Ovary (tissue), 9 donors: ENCODE measurements around the gene GBE1. TPM values are rescaled to one million over a fixed set of nuclear protein-coding genes. Genes with fewer than 3 reads are reported as not detected.

Source experiments
- DNase-seq, 5 donors: peaks; one replicate each; pipeline ENCODE4 v3.0.0-alpha.2; 2019 to 2020
- H3K27ac ChIP-seq, 2 donors: fragments of 200-600 bp; one replicate each; pipeline versions ENCODE4 v1.5.1 to v1.8.0; 2019 to 2022
- H3K27me3 ChIP-seq: fragments of 200-600 bp; one replicate; pipeline ENCODE4 v1.8.0; 2022
- H3K36me3 ChIP-seq: fragments of 200-600 bp; sonication (generic); one replicate; pipeline ENCODE4 v1.5.1; 2019
- H3K4me1 ChIP-seq: one replicate; pipeline ENCODE4 v1.8.1; 2013; ENCODE audit warnings: mild to moderate bottlenecking, moderate library complexity; ENCODE audit not compliant: insufficient read depth
- H3K4me3 ChIP-seq: fragments of 200-600 bp; sonication (generic); one replicate; pipeline ENCODE4 v1.5.1; 2017
- H3K9me3 ChIP-seq, 2 donors: fragments of 200-600 bp in 1 of 2; sonication (generic) in 1 of 2; one replicate each; pipeline versions ENCODE4 v1.5.1 to v1.8.1; 2013 to 2019; ENCODE audit warnings: mild to moderate bottlenecking in 1 of 2, moderate library complexity in 1 of 2
- CTCF ChIP-seq, 3 donors: fragments of 450-650 bp in 2 of 3; fragments of 200-600 bp in 1 of 3; IDR thresholded peaks; one replicate each; pipeline versions ENCODE4 v1.5.1 to v1.8.0; 2016 to 2022; ENCODE audit warnings: antibody characterized with exemption in 3 of 3, mild to moderate bottlenecking in 1 of 3
- EP300 ChIP-seq: sonication (generic); formaldehyde crosslinking; IDR thresholded peaks from one replicate; pipeline ENCODE4 v1.6.1; 2017; ENCODE audit warnings: antibody characterized with exemption
- POLR2A ChIP-seq: fragments of 450-650 bp; IDR thresholded peaks from one replicate; pipeline ENCODE4 v1.6.1; 2017; ENCODE audit warnings: antibody characterized with exemption, mild to moderate bottlenecking, moderate library complexity
- WGBS, 3 donors: extraction: QIAGEN DNeasy Blood & Tissue Kit in 1 of 3; methylation state at CpG; one replicate each; pipeline versions ENCODE4 v1.1.5 to v1.1.7; 2013 to 2017; 5-methylcytosine and 5-hydroxymethylcytosine counted together
- intact Hi-C, 4 donors: fragments of 100-400 bp; cut with DNase I; formaldehyde crosslinking; loops; one replicate each; pipeline versions ENCODE4 v1.11.0 to v1.15.1; 2022 to 2023
- polyA plus RNA-seq, 2 donors: library from polyadenylated mRNA; stranded (reverse); fragments of 200-250 nt in 1 of 2; fragments of 350-450 nt in 1 of 2; fragmentation: Illumina TruSeq in 1 of 2; extraction: RNeasy Lipid Tissue Mini Kit (QIAGEN cat#74804) in 1 of 2; gene quantifications; one replicate each; pipeline ENCODE4 v1.2.3, GENCODE V29; 2013 to 2014
- total RNA-seq, 7 donors: library from RNA; depleted of rRNA in 2 of 7; stranded (reverse); fragments of >200 nt in 2 of 7; fragmentation: NEBNext Ultra II Directional in 3 of 7; extraction: Animal tissue kit (Norgen Biotek cat#: 25700) in 3 of 7; gene quantifications; one replicate each; pipeline versions ENCODE4 v1.1.0 to v1.2.4, GENCODE V29; 2016 to 2023
- donor health status: DM: no; HTN: no; CAD: no; lungs with moderate emphysema.
- donor health status: DM: no; HTN: no; CAD: no.
- donor health status: Bipolar disorder and iron deficiency.
- donor health status: DM: yes; HTN: yes; CAD: no.
- donor health status: DM: no; HTN: no; CAD: no.
- donor health status: DM: yes; HTN: yes; CAD: no.

GBE1 gene
- total and polyA plus RNA-seq, 9 donors, result 14.8 to 43.7 (median 26.8) TPM

- Histone ChIP-seq H3K4me3 (no peak overlapping the region), H3K27ac (no peak overlapping the region), H3K4me1 (peaks cover 6% of the 10 kb centered on the region), H3K36me3 (no peaks in the 10 kb centered on the region), H3K9me3 (no peaks in the 10 kb centered on the region), H3K27me3 (no peaks in the 10 kb centered on the region)
- no peak for DNase-seq
- 98 to 100% (median 98%) methylated on average over 1 of the region's 1 CpG for WGBS, 3 donors
- TF ChIP-seq POLR2A, result no peak
- TF ChIP-seq EP300, result no peak
- no peak for TF ChIP-seq CTCF (IDR thresholded peaks at IDR 0.05)
- intact Hi-C loops, result no loop called here
Measured at GRCh38 chr3:81660036-81660435, 101.4 kb downstream of the GBE1 start.

- Histone ChIP-seq H3K27me3 (no peaks in the 10 kb centered on the region), H3K36me3 (no peaks in the 10 kb centered on the region), H3K4me3 (no peak overlapping the region), H3K9me3 (no peaks in the 10 kb centered on the region), H3K27ac (no peak overlapping the region), H3K4me1 (peaks cover 4% of the 10 kb centered on the region)
- 39 to 64% (median 47%) methylated on average over 3 of the region's 3 CpGs for WGBS, 3 donors
- intact Hi-C loops, result no loop called here
- TF ChIP-seq CTCF (IDR thresholded peaks at IDR 0.05) (no peak), EP300 (no peak), POLR2A (no peak)
- DNase-seq, result no peak
Measured at GRCh38 chr3:81658322-81658997, 103.0 kb downstream of the GBE1 start.

DNA sequence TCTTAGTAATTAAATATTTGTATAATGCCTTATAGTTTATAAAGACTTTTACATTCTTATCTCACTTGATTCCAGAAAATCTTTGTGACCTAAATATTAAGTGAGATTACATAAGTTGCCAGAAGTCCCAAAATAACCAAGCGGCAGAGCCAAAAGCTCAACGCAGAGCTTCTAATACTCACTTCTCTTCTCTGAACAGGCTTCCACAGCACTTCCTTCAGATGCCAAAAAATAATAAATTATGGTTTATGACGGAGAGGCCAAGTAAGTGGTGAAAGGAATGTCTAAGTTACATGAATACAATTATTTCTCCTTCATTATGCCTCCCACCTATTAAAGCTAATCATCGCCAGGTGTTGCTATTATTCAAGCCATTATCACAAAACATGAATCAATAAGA is 110.3 kb downstream of the GBE1 start:
- 72 to 91% (median 90%) methylated on average over 4 of the region's 4 CpGs for WGBS, 3 donors
- intact Hi-C loops, result no loop called here
- H3K27ac ChIP-seq, result no peak overlapping the region
- H3K27me3 ChIP-seq, result no peaks in the 10 kb centered on the region
- H3K9me3 ChIP-seq, result no peaks in the 10 kb centered on the region
- no peak overlapping the region for H3K4me3 ChIP-seq
- TF ChIP-seq POLR2A (no peak), EP300 (no peak), CTCF (IDR thresholded peaks at IDR 0.05) (no peak)
- no peaks in the 10 kb centered on the region for H3K4me1 ChIP-seq
- no peak for DNase-seq
- H3K36me3 ChIP-seq, result no peaks in the 10 kb centered on the region

GRCh38 chr3:81650187-81650586 is 111.3 kb downstream of the GBE1 start:
- Histone ChIP-seq H3K9me3 (no peaks in the 10 kb centered on the region), H3K36me3 (no peaks in the 10 kb centered on the region), H3K4me3 (no peak overlapping the region), H3K27ac (no peak overlapping the region), H3K4me1 (no peaks in the 10 kb centered on the region), H3K27me3 (no peaks in the 10 kb centered on the region)
- 90 to 91% (median 90%) methylated on average over 3 of the region's 3 CpGs for WGBS, 3 donors
- TF ChIP-seq EP300, result no peak
- TF ChIP-seq CTCF (IDR thresholded peaks at IDR 0.05), result no peak
- no peak for DNase-seq
- intact Hi-C loops, result no loop called here
